Stimulated activated CD4-positive, alpha-beta T cell treated with anti-CD3 and anti-CD28 coated beads, Interleukin-4, amount 100 ng/mL, for 4 hours (primary cell): Measurements from ENCODE around the gene CDV3.
A peak's percentile ranks its signal among the peaks of the same experiment; 100 is the strongest.

Source experiments
- DNase-seq, 2 experiments: peaks; one replicate each; pipeline ENCODE4 v3.0.0-alpha.2; 2020

CDV3 gene

DNA sequence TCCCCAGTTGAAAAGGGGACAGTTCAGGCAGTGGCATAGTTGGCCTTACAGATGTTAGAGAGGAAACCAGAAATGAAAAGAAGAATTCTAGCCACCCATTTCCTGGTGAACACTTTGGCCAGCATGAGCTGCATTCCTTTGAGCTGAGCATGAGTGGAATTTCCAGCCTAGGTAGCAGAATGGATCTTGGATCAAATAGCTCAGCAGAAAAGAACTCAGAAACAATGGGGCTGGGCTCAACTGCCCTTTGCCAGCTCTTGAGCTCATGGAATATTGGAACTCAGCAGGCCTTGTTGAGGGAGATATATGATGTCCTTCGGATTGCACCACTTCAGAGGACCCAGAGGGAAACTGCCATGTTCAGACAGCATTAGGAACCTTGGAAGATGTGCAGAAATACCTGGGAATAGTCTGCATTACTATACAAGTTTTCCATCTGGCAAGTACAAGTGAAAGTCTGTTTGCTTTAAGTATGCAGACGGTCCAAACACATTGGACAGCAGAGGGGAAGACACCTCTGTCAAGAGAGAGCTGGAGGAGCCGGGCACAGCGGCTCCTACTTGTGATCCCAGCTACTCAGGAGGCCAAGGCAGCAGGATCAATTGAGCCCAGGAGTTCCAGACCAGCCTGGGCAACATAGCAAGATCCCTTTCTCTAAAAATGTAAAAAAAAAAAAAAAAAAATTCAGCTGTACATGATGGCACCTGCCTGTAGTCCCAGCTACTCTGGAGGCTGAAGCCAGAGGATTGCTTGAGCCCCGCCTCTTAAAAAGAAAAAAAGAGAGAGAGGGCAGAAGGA lies 3.1 kb upstream of the CDV3 start:
- no peak for DNase-seq

DNA sequence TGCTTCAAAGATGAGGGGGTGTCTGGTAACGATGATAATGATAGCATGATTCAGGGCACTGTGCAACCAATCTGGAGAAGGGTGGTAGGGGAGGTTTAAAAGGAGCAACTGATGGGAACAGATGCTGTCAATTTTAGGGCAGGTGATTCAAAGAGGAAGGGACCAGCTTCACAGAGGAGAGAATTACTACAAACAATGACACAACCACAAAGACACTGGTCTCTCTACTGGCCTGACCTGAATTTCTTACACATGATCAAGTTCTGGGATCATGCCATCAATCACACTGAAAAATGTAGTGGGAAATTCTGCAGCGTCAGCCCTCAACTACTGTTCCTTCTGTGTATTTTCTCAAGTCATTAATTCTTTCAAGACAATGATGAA lies 2.6 kb upstream of the CDV3 start:
- DNase-seq, result no peak

DNA sequence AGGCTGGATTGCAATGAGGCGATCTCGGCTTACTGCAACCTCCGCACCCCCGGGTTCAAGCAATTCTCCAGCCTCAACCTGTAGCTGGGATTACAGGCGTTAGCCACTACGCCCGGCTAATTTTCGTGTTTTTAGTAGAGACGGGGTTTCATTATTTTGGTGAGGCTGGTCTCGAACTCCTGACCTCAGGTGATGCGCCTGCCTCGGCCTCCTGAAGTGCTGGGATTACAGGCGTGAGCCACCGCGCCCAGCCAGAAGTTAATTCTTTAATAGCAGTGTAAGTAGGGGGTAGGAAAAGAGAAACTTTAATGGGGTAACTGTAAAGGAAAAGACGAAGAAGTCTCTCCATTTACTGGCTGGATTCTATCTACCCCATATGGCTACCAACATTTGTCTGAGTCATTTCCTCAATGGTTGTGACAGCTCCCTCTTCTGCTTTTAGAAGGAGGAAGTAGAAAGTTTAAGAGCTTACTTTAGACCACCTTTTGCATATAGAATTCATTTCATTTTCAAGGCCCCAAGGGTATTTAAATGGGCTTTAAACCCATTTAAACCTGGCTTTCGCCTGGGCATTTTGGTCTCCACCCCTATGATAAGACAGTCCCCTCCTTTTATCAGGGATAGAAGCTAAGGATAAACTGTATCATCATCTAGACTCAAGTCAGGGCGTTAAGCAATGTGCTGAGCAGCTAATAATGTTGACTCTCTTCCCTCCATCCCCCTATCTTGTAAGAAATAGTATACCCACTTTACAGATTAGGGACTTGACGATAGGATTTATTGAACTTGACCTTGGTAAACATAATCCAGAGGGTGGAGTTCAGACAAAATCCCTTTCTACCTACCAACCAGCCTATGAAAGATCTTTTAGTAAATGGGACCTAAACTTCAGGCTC lies 1.1 kb upstream of the CDV3 start:
- DNase-seq, result no peak

DNA sequence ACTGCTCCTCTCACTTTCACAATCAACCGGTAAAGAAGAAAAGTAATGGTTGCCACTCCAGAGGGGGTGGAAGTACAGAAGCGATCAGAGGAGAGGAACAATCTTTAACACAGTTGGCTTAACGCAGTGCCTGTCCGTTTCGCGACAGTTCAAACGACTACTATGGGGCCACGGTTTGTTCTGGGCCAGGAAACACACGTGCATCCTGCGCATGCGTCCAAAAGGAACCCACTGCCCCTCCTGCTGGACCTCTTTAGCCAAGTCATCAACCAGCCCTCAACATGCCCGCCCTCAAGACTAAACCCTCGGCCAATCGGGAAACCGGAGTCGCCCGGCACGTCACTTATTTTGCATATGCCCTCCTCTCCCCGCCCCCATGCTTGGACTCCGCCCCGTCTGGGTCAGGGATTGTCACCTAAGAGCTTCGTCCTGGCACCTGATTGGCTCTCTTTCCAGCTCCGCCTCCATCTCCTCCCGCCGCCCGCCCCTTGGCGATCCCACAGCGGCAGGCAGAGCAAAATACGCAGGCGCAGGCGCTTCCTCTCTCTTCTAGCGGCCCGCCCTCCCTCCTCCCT lies 345 bp upstream of the CDV3 start:
- DNase-seq, result peak; percentile 99 to 100

DNA sequence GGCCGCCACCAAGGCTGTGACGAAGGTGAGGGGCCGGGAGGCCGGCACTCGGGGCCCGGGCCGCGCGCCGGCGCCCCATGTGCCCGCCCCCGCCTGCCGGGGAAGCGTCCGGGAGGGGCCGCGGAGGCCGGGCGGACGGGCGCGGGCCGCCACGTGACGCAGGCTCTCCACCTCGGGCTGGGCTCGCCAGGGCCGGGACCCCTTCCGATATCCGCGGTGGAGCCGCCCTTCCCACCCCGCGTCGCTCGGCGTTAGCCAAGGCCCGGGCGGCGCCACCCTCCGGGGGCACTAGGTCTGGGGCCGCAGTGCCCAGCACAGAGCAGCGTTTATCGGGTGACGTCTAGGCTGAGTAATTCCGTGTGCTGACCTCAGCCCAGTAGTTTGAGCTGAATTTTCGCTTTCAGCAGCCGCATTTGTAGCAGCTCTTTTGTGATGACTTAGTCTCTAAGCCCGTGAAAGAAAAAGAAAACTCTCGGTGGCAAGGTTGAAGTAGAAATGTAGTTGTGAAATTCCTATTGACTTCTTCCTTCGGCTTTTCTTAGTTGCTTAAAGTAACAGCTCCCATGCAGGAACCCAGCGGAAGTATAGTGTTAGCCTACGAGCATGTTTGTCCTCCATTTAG lies 885 bp downstream of the CDV3 start:
- peak; percentile 62 to 63 for DNase-seq

DNA sequence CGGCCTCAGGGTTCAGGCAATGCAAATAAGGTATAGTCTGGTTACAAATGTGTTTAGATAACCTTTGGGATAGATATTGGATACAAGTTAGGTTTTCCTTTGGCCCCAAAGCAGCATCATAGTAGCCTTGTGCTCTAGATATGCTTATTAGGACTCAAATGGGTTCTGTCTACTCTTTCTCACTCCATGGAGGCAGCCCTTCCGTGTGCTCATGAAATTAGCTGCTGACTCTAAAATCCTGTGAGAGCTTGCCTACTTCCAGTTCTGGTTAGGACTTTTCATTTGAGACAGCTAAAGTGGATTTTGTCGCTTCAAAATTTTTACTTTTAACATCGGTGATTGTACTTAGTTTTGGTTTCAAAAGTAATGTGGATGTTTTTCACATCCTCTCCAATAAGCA lies 1.6 kb downstream of the CDV3 start:
- DNase-seq, result no peak

DNA sequence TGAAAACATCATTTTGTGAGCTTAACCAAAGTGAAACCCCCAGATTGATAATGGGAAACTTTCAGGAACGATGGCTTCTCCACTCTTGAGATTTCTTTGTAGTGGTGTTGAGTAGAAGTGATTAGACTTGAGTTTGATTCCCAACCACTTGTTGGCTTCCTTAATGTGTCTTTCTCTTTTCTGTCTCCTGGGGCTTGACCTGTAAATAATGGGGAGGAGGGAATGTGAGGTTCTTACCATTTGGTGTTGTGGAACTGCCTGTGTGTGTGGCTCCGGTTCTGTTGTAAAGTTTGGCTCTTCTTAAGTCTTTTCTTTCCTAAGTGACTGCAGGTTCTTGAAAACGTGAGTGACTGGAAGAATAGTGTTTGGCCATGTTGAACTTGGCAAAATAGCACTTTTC lies 2.7 kb downstream of the CDV3 start:
- DNase-seq, result no peak

DNA sequence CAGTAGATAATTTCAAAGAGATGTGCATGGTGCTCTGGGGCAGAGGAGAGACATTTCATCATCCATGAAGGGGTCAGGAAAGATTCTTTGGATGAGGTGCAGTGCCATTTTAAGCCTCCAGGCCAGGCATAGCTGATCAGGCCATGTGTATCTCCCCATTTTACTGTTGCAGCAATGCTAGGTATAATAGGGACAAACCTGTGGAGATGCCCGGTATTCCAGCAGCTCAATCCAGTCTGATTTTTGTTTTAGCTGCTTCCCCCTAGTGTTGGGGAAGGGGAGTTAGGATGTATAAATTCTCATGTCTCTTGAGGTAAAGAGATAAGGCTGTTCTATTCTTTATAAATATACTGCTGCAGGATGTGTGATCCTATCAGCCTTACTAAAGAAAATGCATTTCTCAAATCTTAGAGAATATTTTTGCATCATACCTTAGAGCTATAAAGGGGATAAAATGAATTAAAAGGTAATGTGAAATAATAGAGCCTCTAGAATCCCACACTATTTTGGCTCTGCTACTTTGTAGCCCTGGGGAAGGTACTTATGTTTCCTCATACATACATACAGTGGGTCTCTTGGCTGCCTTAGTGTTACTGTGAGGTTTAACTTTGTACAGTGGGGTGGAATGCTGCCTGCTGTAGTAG lies 5.2 kb downstream of the CDV3 start:
- DNase-seq, result no peak

DNA sequence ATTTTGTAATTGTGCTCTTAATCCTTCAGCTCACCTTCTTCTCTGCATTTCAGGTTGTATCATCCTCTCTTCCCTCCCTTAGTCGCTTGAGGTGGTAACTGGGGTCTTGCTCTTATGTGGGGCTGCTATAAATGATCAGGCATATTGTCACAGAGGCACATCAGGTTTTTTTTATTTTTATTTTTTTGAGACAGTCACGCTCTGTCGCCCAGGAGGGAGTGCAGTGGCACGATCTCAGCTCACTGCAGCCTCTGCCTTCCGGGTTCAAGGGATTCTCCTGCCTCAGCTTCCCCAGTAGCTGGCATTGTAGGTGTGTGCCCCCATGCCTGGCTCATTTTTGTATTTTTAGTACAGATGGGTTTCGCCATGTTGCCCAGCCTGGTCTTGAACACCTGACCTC lies 9.9 kb downstream of the CDV3 start:
- no peak for DNase-seq

DNA sequence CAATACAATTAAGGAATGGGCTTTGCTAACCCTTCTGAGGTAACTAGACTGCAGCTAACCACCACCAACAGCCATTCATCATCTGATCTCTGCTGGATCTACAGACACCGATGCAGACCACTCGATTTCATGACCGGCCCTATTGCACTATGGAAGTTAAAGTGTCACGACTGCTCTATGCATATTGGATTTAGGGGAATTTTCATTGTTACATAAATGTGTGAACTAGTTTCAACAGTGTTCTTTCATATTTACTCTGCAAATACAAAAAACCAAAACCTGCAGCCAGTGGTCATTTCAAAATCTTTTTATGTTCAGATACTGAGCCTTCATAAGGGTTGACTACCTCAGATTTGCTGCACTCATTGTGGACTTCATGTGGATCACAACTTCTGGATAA lies 14.5 kb downstream of the CDV3 start:
- DNase-seq, result no peak

DNA sequence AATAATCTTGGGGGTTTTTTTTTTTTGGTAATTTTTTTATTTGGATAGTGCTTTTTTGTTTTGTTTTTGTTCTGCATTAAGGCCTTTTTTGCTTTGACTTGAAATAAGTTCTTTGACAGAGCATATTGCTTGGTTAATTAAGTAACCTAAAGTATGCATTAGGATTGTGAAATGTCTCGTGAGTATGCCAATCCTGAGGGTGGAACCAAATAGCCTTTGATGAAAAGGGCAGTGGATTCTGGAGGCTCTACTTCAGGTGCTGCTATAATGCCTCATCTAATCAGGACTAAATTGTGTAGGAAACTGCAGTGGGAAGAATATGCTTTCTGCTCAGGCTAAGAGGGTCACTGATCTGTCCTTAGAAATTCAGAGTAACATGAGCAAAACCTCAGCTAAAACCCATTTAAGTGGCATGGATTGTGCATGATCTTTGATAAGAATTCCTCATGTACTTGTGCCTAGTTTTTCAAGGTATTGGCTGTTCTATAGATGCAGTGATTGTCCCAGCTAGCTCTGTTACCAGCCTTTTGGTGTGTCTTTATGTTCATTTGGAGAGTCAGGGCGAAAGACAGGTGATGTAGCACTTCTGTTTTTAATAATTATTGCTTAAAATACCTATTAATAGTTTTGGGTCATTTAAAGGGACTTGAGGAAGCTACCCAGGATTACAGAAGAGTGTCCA lies 15.4 kb downstream of the CDV3 start:
- DNase-seq, result no peak

DNA sequence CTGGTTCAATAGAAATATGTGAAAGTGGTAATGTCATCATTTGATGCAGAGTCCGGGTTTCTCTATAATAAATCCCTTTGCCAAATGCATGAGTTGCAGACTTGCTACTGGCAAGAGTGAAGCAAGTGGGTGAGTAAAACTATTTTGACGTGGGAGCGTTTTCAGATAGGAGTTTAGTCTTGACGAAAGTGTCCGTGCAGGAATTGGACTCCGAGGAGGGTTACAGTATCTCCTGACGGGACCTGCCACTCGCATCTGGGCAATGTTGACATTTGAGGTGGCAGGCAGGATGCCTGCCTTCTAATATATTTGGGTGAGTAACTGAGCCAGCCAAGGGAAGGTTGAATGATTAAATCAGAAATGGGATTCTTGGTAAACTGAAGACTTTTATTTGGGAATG lies 16.0 kb downstream of the CDV3 start:
- no peak for DNase-seq

DNA sequence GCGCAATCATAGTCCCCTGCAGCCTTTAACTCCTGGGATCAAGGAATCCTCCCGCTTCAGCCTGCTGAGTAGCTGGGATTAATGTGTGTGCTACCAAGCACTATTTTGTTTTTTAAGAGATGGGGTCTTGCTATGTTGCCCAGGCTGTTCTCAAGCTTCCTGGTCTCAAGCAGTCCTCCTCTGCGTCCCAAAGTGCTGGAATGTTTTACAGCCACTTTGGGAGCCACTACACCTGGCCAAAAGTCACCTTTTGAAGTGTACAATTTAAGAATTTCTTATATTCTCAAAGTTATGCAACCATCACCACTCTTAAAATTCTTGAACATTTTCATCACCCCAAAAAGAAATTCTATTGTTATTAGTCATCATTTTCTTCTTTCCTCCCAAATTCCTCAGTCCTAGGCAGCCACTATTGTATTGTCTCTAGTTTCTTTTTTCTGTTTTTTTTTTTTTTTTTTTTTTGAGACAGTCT lies 17.8 kb downstream of the CDV3 start:
- no peak for DNase-seq

DNA sequence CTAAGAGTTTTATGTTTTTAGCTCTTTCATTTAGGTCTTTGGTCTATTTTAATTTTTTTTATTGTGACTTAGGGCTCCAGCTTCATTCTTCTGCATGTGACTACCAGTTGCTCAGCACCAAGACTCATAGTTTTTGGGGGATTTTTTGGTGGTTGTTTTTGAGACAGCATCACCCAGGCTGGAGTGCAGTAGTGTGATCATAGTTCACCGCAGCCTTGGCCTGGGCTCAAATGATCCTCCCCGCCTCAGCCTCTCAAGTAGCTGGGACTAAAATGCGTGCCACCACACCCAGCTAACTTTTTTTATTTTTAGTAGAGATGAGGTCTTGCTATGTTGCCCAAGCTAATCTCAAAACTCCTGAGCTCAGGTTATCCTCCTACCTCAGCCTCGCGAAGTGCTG lies 19.4 kb downstream of the CDV3 start:
- no peak for DNase-seq

DNA sequence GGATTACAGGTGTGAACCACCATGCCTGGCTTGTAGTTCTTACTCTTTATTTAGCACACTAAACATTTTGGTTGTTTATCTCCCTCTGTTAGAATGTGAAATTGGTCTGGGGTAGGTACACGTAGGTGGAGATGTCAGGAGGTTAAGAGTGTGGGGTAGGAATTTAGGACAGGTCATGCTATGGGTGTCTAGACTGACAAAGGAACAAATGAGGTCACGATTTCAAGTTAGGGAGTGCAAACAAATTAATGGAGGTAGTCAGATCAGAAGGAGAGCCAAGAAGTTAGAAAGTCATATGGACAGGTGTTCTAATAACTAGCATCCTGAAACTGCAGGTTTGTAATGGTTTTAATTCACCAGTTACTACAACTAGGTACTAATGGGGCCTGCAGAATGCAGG lies 19.8 kb downstream of the CDV3 start:
- no peak for DNase-seq

DNA sequence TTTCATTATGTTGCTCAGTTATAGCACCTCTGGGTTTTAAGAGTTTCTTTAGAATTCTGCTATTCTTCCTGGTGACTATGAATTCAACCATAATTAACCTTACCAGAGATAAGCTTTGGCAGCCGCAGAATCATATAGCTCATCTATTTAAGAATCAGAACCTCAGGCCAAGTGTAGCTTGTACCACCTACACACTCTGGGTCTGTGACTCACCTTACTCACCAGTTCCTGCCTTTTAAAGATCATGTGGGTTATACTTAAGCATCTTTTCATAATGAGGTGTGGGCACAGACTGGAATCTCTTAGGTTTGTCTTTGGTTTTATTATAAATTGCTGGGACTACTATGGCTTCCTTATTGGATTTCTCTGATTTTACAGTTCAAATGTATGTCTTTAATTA lies 21.9 kb downstream of the CDV3 start:
- DNase-seq, result peak in 1 of 2 experiments; percentile 45

DNA sequence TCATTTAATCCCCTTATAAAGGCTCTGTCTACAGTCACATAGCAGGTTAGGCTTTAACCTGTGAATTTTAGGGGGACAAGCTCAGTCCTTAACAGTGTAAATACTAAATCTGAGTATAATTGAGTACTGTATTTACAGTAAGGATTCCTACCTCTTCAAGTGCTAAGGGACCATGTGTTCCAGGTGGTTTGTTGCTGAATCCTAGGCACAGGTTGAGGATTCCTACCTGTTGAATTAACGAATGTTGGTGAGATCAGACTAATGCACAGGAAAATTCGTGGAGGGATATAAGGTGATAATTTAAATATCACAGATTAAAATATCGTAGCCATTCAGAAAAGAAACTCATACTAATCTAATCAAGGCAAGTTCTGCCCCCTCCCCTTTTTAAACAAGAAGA lies 24.9 kb downstream of the CDV3 start:
- no peak for DNase-seq

DNA sequence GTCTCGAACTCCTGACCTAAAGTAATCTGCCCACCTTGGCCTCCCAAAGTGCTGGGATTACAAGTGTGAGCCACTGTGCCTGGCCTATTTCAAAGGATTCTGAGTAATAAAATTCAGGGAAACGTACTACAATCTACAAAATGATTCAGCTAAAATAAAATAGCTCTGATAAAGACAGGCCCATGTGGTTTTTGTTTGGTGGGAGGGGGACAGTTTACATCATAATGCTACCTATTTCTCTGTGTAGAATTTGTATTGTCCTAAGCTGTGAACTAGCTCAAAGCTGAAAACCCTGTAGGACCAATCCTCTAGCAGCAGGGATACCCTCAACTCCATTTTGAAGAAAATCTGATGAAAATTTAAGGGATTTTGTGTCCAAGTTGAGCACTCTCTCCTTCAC lies 25.8 kb downstream of the CDV3 start:
- DNase-seq, result no peak

DNA sequence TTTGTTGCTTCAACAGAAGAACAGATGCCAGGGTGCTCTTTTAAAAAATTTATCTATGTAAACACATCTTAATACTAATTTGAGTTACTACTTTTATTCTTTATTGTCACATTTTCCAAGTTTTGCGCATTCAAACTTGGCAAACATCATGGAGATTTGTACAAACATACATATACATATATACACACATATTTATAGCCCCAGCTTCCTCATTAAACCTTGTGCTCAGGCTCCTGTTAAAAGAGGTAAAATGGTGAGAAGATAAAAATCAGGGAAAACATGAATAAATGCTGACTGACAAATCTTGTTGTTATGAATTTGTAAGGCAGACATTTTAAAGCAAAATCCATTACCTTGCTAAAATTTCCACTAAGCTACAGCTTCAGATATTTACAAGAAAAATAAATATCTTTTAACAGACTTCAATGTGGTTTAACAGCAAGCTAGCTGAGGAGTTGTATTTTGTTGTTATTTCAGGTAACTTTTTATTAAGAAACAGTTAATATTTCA lies 27.1 kb downstream of the CDV3 start:
- DNase-seq, result no peak

DNA sequence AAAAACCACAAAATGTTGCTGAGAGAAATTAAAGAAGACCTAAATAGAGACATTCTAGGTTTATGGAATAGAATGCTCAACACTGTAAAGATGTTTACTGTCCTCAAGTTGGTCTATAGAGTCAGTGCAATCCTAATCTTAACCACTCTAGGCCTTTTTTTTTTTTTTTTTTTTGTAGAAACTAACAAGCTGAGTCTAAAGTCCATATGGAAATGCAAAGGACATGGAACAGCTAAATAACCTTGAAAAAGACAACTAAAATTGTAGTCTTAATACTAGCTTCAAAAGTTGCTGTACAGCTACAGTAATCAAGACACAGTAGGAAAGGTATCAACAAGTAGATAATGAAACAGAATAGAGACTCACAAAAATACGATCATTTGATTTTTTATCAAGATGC lies 32.9 kb downstream of the CDV3 start:
- no peak for DNase-seq

DNA sequence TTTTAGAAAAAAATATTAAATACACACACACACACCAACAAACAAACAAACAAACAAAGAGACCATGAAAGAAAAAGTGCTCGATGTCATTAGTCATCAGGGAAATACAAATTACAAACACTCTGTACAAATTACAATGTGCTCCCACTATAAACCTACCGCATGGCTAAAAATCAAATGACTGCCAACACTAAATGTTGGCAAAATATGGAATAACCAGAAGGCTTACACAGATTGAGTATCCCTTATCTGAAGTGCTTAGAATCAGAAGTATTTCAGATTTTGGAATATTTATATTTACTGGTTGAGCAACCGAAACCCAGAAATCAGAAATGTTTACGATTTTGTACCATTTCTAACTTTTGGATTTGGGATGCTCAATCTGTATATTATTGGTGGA lies 33.4 kb downstream of the CDV3 start:
- no peak for DNase-seq

DNA sequence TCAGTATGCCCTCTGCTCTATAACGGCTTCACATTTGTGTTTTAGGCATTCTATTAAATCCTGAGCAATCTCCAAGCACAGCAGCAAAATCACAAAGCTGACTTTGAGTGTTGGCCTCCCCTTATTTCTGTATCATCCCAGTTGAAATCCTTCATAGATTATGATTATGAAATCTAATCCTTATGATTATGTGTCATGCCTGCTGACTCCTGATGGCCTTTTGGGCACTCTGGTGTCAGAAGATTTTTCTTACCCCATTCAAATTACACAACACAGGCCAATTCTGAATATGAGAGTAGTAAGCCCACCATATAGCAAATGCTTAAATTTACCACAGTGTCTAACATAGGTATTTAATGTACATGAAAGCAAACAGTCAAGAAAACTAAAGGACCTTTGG lies 34.3 kb downstream of the CDV3 start:
- DNase-seq, result no peak
